SK-N-SH (cell line): ENCODE data around the gene TYW1.
"Not testable (repeated sequence)": the region's sequence is repeated elsewhere in the genome, so short reads cannot be mapped to it uniquely, and the experiment has no call there.

ENCODE experiments used
- CTCF ChIP-seq: fragments of 200-600 bp; sonication (generic); IDR thresholded peaks from 2 replicates; pipeline ENCODE4 v1.6.1; 2017; ENCODE audit warnings: antibody characterized with exemption, mild to moderate bottlenecking, moderate library complexity
- ELF1 ChIP-seq: IDR thresholded peaks from 2 replicates; pipeline ENCODE4 v1.4.0; 2012
- EP300 ChIP-seq, 2 experiments: IDR thresholded peaks; 2 replicates each; pipeline versions ENCODE4 v1.4.0 to v1.6.1; 2012; ENCODE audit warnings: borderline replicate concordance in 1 of 2, low read depth in 1 of 2, low read length in 1 of 2
- YY1 ChIP-seq: IDR thresholded peaks from 2 replicates; pipeline ENCODE4 v1.4.0; 2012; ENCODE audit warnings: low read depth, mild to moderate bottlenecking

GRCh38 chr7:67143091-67143786, 146.6 kb downstream of the TYW1 start:
- not testable (repeated sequence) for TF ChIP-seq CTCF; EP300 (IDR thresholded peaks at IDR 0.05; ENCODE audit: borderline replicate concordance in 1 of 2, low read depth in 1 of 2, low read length in 1 of 2); ELF1; YY1
